Activated CD4-positive, alpha-beta T cell treated with anti-CD3 and anti-CD28 coated beads for 36 hours (primary cell): ENCODE results near the gene NME7. TPM values are rescaled to one million over a fixed set of nuclear protein-coding genes. Genes with fewer than 3 reads are reported as not detected.

Experiments used
- ATAC-seq: fragments of 200-7000 bp; cut with Tn5 transposase; one replicate; pipeline ENCODE4 v1.10.0; 2021; ENCODE audit warnings: mild to moderate bottlenecking, moderate library complexity
- CTCF ChIA-PET: fragments of 350-600 bp; sonication (Branson Sonifier 250); formaldehyde crosslinking; loops from one replicate; lab custom pipeline; 2021; ENCODE audit warnings: antibody characterized with exemption; lab: Charles Lee
- POLR2A ChIA-PET: fragments of 350-600 bp; sonication (Branson Sonifier 250); formaldehyde crosslinking; loops from one replicate; lab custom pipeline; 2021; ENCODE audit warnings: antibody characterized with exemption, inconsistent platforms; lab: Charles Lee
- DNase-seq: peaks from one replicate; pipeline ENCODE4 v3.0.0-alpha.2; 2020
- H3K27ac Mint-ChIP-seq: one replicate; pipeline ENCODE4 v1.8.0; 2021; ENCODE audit warnings: mixed read lengths
- H3K27me3 Mint-ChIP-seq: one replicate; pipeline ENCODE4 v1.8.0; 2021; ENCODE audit warnings: mixed read lengths
- H3K36me3 Mint-ChIP-seq: one replicate; pipeline ENCODE4 v1.8.0; 2021; ENCODE audit warnings: low read depth, mixed read lengths
- H3K4me1 Mint-ChIP-seq: one replicate; pipeline ENCODE4 v1.8.0; 2021; ENCODE audit warnings: mixed read lengths
- H3K4me3 Mint-ChIP-seq: one replicate; pipeline ENCODE4 v1.8.0; 2021; ENCODE audit warnings: mild to moderate bottlenecking, moderate library complexity, mixed read lengths
- H3K9me3 Mint-ChIP-seq: one replicate; pipeline ENCODE4 v1.8.0; 2021; ENCODE audit warnings: low read depth, mixed read lengths
- intact Hi-C, 2 experiments: fragments of 100-400 bp; cut with DNase I in 1 of 2; cut with micrococcal nuclease in 1 of 2; formaldehyde crosslinking; loops; one replicate each; pipeline versions ENCODE4 v1.14.2 to v1.15.1; 2022 to 2024; cut with DNase I, micrococcal nuclease
- total RNA-seq, 2 experiments: library from RNA; stranded (reverse); gene quantifications; one replicate each; pipeline ENCODE4 v1.2.3, GENCODE V29; 2021

Gene NME7
- total RNA-seq, 2 experiments from 2014 or later = 11.6 to 15.3 TPM

- ATAC-seq (no peak), DNase-seq (no peak)
- Mint-ChIP-seq H3K9me3 (no peaks in the 10 kb centered on the region), H3K27ac (no peak overlapping the region), H3K36me3 (peaks cover 8% of the 10 kb centered on the region), H3K4me1 (peaks cover 43% of the 10 kb centered on the region), H3K27me3 (peaks cover 9% of the 10 kb centered on the region), H3K4me3 (no peak overlapping the region)
- POLR2A ChIA-PET = interaction anchor here (0.6 kb wide), 1 partner anchor 262 kb away, joined by 7 read pairs; no protein-coding TSS in a partner anchor
- CTCF ChIA-PET = interaction anchor here (1.0 to 1.7 kb wide), 4 partner anchors 11 to 235 kb away, joined by 3 read pairs; no protein-coding TSS in a partner anchor
- intact Hi-C loops = no loop called here
Measured at GRCh38 chr1:169112241-169112640, 255.4 kb downstream of the NME7 start.

GRCh38 chr1:169111472-169111871, 256.1 kb downstream of the NME7 start:
- peaks cover 41% of the 10 kb centered on the region for H3K4me1 Mint-ChIP-seq
- intact Hi-C loops = no loop called here
- no peaks in the 10 kb centered on the region for H3K9me3 Mint-ChIP-seq
- ATAC-seq (no peak), DNase-seq (no peak)
- H3K36me3 Mint-ChIP-seq = peaks cover 8% of the 10 kb centered on the region
- no peak overlapping the region for H3K27ac Mint-ChIP-seq
- peaks cover 12% of the 10 kb centered on the region for H3K27me3 Mint-ChIP-seq
- no peak overlapping the region for H3K4me3 Mint-ChIP-seq
- ChIA-PET POLR2A (no interaction called here), CTCF (interaction anchor here (1.0 to 1.7 kb wide), 6 partner anchors 10 to 236 kb away, joined by 3 read pairs; no protein-coding TSS in a partner anchor)

- Mint-ChIP-seq H3K9me3 (no peaks in the 10 kb centered on the region), H3K27ac (no peak overlapping the region), H3K4me3 (no peak overlapping the region), H3K36me3 (peaks cover 8% of the 10 kb centered on the region), H3K4me1 (peaks cover 37% of the 10 kb centered on the region), H3K27me3 (peaks cover 12% of the 10 kb centered on the region)
- ChIA-PET CTCF (interaction anchor here (1.0 to 1.7 kb wide), 3 partner anchors 10 to 227 kb away, joined by 3 read pairs; no protein-coding TSS in a partner anchor), POLR2A (no interaction called here)
- intact Hi-C loops = no loop called here
- ATAC-seq (no peak), DNase-seq (no peak)
Measured at GRCh38 chr1:169110689-169111447, 256.7 kb downstream of the NME7 start.

GRCh38 chr1:169110236-169110635, 257.4 kb downstream of the NME7 start:
- POLR2A ChIA-PET = no interaction called here
- H3K4me1 Mint-ChIP-seq = peaks cover 37% of the 10 kb centered on the region
- no peak overlapping the region for H3K4me3 Mint-ChIP-seq
- ATAC-seq = no peak
- CTCF ChIA-PET = interaction anchor here (1.0 to 1.2 kb wide), 2 partner anchors 26 to 228 kb away, joined by 3 read pairs; no protein-coding TSS in a partner anchor
- H3K36me3 Mint-ChIP-seq = peaks cover 8% of the 10 kb centered on the region
- H3K9me3 Mint-ChIP-seq = no peaks in the 10 kb centered on the region
- intact Hi-C loops = no loop called here
- DNase-seq = no peak
- H3K27me3 Mint-ChIP-seq = peaks cover 12% of the 10 kb centered on the region
- no peak overlapping the region for H3K27ac Mint-ChIP-seq

GRCh38 chr1:169109561-169110134, 257.9 kb downstream of the NME7 start:
- peak overlapping the region; percentile 3 for H3K4me3 Mint-ChIP-seq
- H3K4me1 Mint-ChIP-seq = peaks cover 42% of the 10 kb centered on the region
- DNase-seq (no peak), ATAC-seq (no peak)
- H3K27ac Mint-ChIP-seq = no peak overlapping the region
- intact Hi-C loops = loop anchor here (5.0 kb wide), 4 partner anchors 62 to 378 kb away; partner anchors contain the start of genes BLZF1 (in 1 of the 2), NME7 (in 1 of the 2) and SLC19A2 (in 1 of the 2)
- POLR2A ChIA-PET = no interaction called here
- H3K9me3 Mint-ChIP-seq = no peaks in the 10 kb centered on the region
- CTCF ChIA-PET = interaction anchor here (1.3 kb wide), 1 partner anchor 240 kb away, joined by 6 read pairs; no protein-coding TSS in a partner anchor
- peaks cover 8% of the 10 kb centered on the region for H3K36me3 Mint-ChIP-seq
- peaks cover 17% of the 10 kb centered on the region for H3K27me3 Mint-ChIP-seq

GRCh38 chr1:169108863-169109560, 258.6 kb downstream of the NME7 start:
- H3K9me3 Mint-ChIP-seq = no peaks in the 10 kb centered on the region
- H3K27ac Mint-ChIP-seq = no peak overlapping the region
- intact Hi-C loops = loop anchor here (5.0 kb wide), 4 partner anchors 62 to 378 kb away; partner anchors contain the start of genes BLZF1 (in 1 of the 2), NME7 (in 1 of the 2) and SLC19A2 (in 1 of the 2)
- ChIA-PET CTCF (interaction anchor here (1.1 to 1.3 kb wide), 2 partner anchors 11 to 240 kb away, joined by 3 to 6 read pairs; no protein-coding TSS in a partner anchor), POLR2A (no interaction called here)
- peaks cover 19% of the 10 kb centered on the region for H3K27me3 Mint-ChIP-seq
- peak; percentile 27 for DNase-seq
- peaks cover 8% of the 10 kb centered on the region for H3K36me3 Mint-ChIP-seq
- H3K4me3 Mint-ChIP-seq = peak overlapping the region; percentile 78
- peaks cover 42% of the 10 kb centered on the region for H3K4me1 Mint-ChIP-seq
- no peak for ATAC-seq

- ATAC-seq = no peak
- Mint-ChIP-seq H3K4me3 (peak overlapping the region; percentile 78), H3K27ac (no peak overlapping the region), H3K27me3 (peaks cover 19% of the 10 kb centered on the region), H3K9me3 (no peaks in the 10 kb centered on the region), H3K4me1 (peaks cover 42% of the 10 kb centered on the region), H3K36me3 (peaks cover 5% of the 10 kb centered on the region)
- POLR2A ChIA-PET = no interaction called here
- intact Hi-C loops = loop anchor here (5.0 kb wide), 4 partner anchors 61 to 379 kb away; partner anchors contain the start of genes BLZF1 (in 1 of the 2), NME7 (in 1 of the 2) and SLC19A2 (in 1 of the 2)
- CTCF ChIA-PET = interaction anchor here (1.1 to 1.2 kb wide), 4 partner anchors 11 to 554 kb away, joined by 3 read pairs; no protein-coding TSS in a partner anchor
- no peak for DNase-seq
Measured at GRCh38 chr1:169108223-169108622, 259.4 kb downstream of the NME7 start.

- Mint-ChIP-seq H3K27me3 (peaks cover 19% of the 10 kb centered on the region), H3K4me1 (peaks cover 42% of the 10 kb centered on the region), H3K9me3 (no peaks in the 10 kb centered on the region), H3K36me3 (peaks cover 5% of the 10 kb centered on the region), H3K27ac (peak overlapping the region; percentile 63), H3K4me3 (peak overlapping the region; percentile 78)
- POLR2A ChIA-PET = interaction anchor here (0.6 to 0.9 kb wide), 4 partner anchors 11 to 376 kb away, joined by 3 to 7 read pairs (median 4); no protein-coding TSS in a partner anchor
- ATAC-seq = peak; percentile 20
- intact Hi-C loops = loop anchor here (2.0 to 5.0 kb wide), 7 partner anchors 55 to 881 kb away; partner anchors contain the start of genes BLZF1 (in 1 of the 2), NME7 (in 1 of the 2), SFT2D2 (in 1 of the 2) and SLC19A2 (in 1 of the 2)
- CTCF ChIA-PET = interaction anchor here (0.7 to 1.2 kb wide), 7 partner anchors 12 to 554 kb away, joined by 3 to 5 read pairs (median 3); no protein-coding TSS in a partner anchor
- DNase-seq = peak; percentile 56
Measured at GRCh38 chr1:169107603-169108208, 259.9 kb downstream of the NME7 start.

GRCh38 chr1:169106921-169107602, 260.5 kb downstream of the NME7 start:
- Mint-ChIP-seq H3K4me3 (peak overlapping the region; percentile 78), H3K36me3 (peaks cover under 1% of the 10 kb centered on the region), H3K27me3 (peaks cover 18% of the 10 kb centered on the region), H3K9me3 (no peaks in the 10 kb centered on the region), H3K4me1 (peaks cover 42% of the 10 kb centered on the region), H3K27ac (peak overlapping the region; percentile 63)
- POLR2A ChIA-PET = interaction anchor here (0.6 to 0.9 kb wide), 4 partner anchors 10 to 377 kb away, joined by 3 to 7 read pairs (median 4); no protein-coding TSS in a partner anchor
- CTCF ChIA-PET = interaction anchor here (0.6 to 1.2 kb wide), 9 partner anchors 12 to 686 kb away, joined by 3 to 5 read pairs (median 3); no protein-coding TSS in a partner anchor
- ATAC-seq (no peak), DNase-seq (peak; percentile 33)
- intact Hi-C loops = loop anchor here (1.0 to 5.0 kb wide), 9 partner anchors 32 to 880 kb away; partner anchors contain the start of genes NME7 (in 2 of the 2), BLZF1 (in 1 of the 2), SFT2D2 (in 1 of the 2) and SLC19A2 (in 1 of the 2)
